ENCODE data around the gene HOXD8. TPM values are rescaled to one million over a fixed set of nuclear protein-coding genes. Genes with fewer than 3 reads are reported as not detected.

The HOXD8 gene
- total and polyA plus RNA-seq, 9 donors, result 29.2 to 50.6 (median 36.2) TPM

DNA sequence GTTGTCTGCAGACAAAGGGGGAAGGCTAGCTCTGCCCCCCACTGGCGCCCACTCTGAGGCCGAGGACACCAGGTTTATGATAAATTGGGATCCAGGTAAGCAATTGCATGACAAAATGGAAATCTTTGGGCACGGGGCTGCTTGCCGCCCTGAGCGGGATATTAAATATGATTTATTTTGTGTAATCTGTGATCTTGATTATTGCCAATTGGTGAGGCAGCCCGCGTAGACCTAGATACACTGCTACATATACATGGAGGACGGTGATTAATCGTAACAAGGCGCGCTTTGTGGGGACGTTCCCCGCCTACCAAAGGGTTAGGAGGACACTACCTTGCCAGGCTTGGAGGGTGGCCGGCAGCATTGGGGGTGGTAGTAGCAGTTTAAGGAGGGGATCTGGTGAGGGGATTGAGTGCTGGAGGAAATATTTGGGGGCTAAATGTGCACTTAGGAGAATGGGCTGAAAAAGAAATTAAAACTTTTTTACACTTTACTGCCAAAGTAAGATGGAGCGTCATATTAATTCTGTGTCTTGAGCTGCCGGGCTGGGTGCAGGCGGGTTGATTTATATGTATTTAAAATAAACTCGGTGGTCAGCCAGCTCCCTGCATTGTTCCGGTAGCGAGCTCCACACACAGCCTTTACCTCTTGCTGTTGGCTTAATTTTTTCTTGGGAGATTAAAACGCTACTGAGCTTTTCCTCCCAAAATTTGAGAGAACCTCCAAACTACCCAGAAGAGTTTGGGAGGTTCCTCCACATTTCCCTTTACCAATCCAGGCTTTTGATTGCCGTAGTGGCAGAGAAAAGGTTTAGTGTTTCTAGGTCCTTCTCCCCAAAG lies 31.7 kb downstream of the HOXD8 start:
- H3K27ac ChIP-seq, result no peak overlapping the region
- H3K4me3 ChIP-seq, result peak overlapping the region; percentile 30
- TF ChIP-seq EP300 (IDR thresholded peaks at IDR 0.05) (no peak), POLR2A (IDR thresholded peaks at IDR 0.05) (no peak)
- TF ChIP-seq, protein P1, sequence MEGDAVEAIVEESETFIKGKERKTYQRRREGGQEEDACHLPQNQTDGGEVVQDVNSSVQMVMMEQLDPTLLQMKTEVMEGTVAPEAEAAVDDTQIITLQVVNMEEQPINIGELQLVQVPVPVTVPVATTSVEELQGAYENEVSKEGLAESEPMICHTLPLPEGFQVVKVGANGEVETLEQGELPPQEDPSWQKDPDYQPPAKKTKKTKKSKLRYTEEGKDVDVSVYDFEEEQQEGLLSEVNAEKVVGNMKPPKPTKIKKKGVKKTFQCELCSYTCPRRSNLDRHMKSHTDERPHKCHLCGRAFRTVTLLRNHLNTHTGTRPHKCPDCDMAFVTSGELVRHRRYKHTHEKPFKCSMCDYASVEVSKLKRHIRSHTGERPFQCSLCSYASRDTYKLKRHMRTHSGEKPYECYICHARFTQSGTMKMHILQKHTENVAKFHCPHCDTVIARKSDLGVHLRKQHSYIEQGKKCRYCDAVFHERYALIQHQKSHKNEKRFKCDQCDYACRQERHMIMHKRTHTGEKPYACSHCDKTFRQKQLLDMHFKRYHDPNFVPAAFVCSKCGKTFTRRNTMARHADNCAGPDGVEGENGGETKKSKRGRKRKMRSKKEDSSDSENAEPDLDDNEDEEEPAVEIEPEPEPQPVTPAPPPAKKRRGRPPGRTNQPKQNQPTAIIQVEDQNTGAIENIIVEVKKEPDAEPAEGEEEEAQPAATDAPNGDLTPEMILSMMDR (IDR thresholded peaks at IDR 0.05), result no peak
- H3K9me3 ChIP-seq, result peaks cover 0 to 4% of the 10 kb centered on the region in 2 donors
- peaks cover 3% of the 10 kb centered on the region for H3K4me1 ChIP-seq (ENCODE audit: insufficient read depth)
- intact Hi-C loops (cut with DNase I), result no loop called here
- H3K27me3 ChIP-seq, result no peaks in the 10 kb centered on the region
- no peak for DNase-seq
- no peaks in the 10 kb centered on the region for H3K36me3 ChIP-seq
- WGBS, 3 donors, result 80 to 92% (median 82%) methylated on average over 22 of the region's 22 CpGs

DNA sequence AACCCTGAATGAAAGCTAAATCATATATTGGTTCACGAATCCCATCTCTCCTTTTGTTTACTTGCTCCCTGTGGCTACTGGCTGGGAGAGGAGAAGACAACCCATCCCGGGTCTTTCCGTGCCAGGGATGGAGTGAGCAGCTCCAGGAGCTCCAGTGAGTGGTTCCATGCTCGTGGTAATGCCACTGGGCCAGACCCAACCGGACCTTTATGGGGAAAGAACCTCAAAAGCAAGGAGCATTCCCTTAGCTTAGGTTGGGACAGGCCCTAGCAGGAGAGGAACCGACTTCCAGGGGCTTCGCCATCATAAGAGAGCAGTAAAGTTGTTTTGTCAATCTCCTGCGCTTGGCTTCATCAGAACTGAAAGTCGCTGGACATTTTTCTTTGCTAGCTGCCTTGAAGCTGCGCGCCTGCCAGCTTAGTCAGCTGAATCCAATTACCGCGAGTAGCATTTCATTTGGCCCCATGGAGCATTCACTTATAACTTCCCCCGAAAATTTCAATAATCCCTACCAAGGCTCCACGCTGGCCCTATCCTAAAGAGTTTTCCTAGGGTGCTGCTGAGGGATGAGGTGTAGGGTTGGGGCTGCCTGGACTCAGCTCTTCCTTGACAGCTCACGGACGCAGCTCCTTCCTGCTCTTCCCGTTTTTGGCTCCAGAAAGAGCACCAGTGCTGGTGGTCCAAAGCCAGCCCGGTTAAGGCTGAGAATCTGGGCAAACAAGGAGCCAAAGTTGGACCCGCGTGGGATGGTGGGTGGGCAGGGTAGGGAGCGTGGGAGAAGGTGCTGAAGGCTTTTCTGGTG lies 32.5 kb downstream of the HOXD8 start:
- peaks cover 3% of the 10 kb centered on the region for H3K4me1 ChIP-seq (ENCODE audit: insufficient read depth)
- TF ChIP-seq EP300 (IDR thresholded peaks at IDR 0.05) (no peak), POLR2A (IDR thresholded peaks at IDR 0.05) (no peak)
- TF ChIP-seq, protein P1 (IDR thresholded peaks at IDR 0.05), result no peak
- no peak for DNase-seq
- 60 to 76% (median 63%) methylated on average over 22 of the region's 22 CpGs for WGBS, 3 donors
- H3K9me3 ChIP-seq, result peaks cover 0 to 4% of the 10 kb centered on the region in 2 donors
- no peaks in the 10 kb centered on the region for H3K36me3 ChIP-seq
- intact Hi-C loops (cut with DNase I), result no loop called here
- H3K4me3 ChIP-seq, result peak overlapping the region; percentile 27
- no peaks in the 10 kb centered on the region for H3K27me3 ChIP-seq
- H3K27ac ChIP-seq, result no peak overlapping the region

DNA sequence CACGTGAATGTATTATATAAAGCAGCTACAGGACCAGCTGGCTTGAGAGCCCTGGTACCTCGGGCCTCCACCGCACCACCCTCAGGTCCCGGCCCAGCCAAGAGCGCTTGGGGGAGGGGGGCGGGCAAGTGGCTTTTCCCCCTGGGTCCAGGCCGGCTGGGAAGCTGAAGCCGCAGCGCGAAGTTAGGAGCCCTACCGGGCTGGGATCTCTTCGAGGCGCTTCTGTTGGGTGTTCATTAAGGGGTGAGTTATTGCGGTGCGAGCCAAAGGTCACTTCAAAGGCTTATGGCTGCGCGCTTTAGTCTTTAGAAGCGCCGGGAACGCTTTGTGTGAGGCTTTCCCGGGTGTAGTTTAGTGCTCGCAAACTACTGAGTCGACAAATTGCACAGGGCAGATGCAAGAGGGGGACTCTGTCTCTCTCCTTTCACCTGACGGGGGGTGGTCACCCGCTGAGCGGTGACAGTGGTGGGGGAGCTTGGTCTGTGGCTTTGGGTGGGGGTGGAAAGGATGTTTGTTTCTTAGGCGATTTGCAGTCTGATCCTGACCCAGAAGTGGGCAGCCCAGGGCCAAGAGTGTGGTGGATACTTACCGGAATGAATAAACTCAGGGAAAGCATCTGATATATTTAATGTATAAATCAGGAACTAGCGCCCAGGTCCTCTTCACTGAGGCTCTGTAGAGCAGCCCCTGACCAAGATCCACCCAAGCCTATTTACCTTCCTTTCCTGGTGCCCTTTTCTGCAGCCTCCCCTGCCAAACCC lies 33.6 kb downstream of the HOXD8 start:
- intact Hi-C loops (cut with DNase I), result no loop called here
- H3K4me3 ChIP-seq, result no peak overlapping the region
- 70 to 80% (median 71%) methylated on average over 29 of the region's 29 CpGs for WGBS, 3 donors
- H3K36me3 ChIP-seq, result no peaks in the 10 kb centered on the region
- no peak overlapping the region for H3K27ac ChIP-seq
- H3K9me3 ChIP-seq, result peaks cover 0 to 4% of the 10 kb centered on the region in 2 donors
- H3K27me3 ChIP-seq, result no peaks in the 10 kb centered on the region
- TF ChIP-seq, protein P1 (IDR thresholded peaks at IDR 0.05), result no peak
- TF ChIP-seq POLR2A (IDR thresholded peaks at IDR 0.05) (no peak), EP300 (IDR thresholded peaks at IDR 0.05) (no peak)
- no peak for DNase-seq
- H3K4me1 ChIP-seq (ENCODE audit: insufficient read depth), result peaks cover 3% of the 10 kb centered on the region

DNA sequence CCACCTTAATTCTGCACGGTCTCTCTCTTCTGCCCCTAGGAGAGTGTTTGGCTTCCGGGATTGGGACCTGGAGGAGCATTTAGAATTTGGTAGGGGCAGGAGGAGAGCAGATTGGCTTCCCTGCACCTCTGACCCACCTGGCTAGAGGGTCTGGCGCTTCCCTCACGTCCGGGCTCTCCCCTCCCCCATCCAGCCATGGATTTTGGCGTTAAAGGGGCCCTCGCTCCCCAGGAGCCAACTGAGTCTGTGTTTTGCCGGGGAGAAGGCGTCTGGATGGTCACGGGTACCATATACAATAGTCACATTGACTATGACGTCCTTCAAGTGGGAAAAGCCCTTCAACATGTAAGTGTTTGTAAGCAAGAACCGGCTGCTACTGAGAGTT lies 34.2 kb downstream of the HOXD8 start:
- DNase-seq, result no peak
- H3K36me3 ChIP-seq, result no peaks in the 10 kb centered on the region
- no peaks in the 10 kb centered on the region for H3K27me3 ChIP-seq
- peaks cover 0 to 4% of the 10 kb centered on the region in 2 donors for H3K9me3 ChIP-seq
- H3K27ac ChIP-seq, result no peak overlapping the region
- WGBS, 3 donors, result 82 to 89% (median 83%) methylated on average over 12 of the region's 12 CpGs
- H3K4me1 ChIP-seq (ENCODE audit: insufficient read depth), result peaks cover 3% of the 10 kb centered on the region
- intact Hi-C loops (cut with DNase I), result no loop called here
- no peak overlapping the region for H3K4me3 ChIP-seq
- TF ChIP-seq EP300 (IDR thresholded peaks at IDR 0.05) (no peak), POLR2A (IDR thresholded peaks at IDR 0.05) (no peak)
- TF ChIP-seq, protein P1 (IDR thresholded peaks at IDR 0.05), result no peak

Data from ovary (tissue), 9 donors.